ENCODE measurements around the gene MCMBP.

GRCh38 chr10:119863951-119864565 lies 8.6 kb downstream of the MCMBP start:
- TF ChIP-seq CTCF (conservative IDR thresholded peaks at IDR 0.05; ENCODE audit: low read depth, low read length) (no peak), EZH2 (IDR thresholded peaks at IDR 0.05; ENCODE audit: low read length, unreplicated experiment) (no peak), EZH2phosphoT487 (IDR thresholded peaks at IDR 0.05; ENCODE audit: borderline replicate concordance, low read length) (no peak)

Measured in PC-3 (cell line).